Ishikawa (cell line): ENCODE measurements around the gene TBC1D2.

Experiments
- CEBPB ChIP-seq: IDR thresholded peaks from 2 replicates; pipeline ENCODE4 v1.6.1; 2012
- CREB1 ChIP-seq: IDR thresholded peaks from 2 replicates; pipeline ENCODE4 v1.6.1; 2012; ENCODE audit warnings: low read depth
- EGR1 ChIP-seq: IDR thresholded peaks from 2 replicates; pipeline ENCODE4 v1.6.1; 2012
- EP300 ChIP-seq: IDR thresholded peaks from 2 replicates; pipeline ENCODE4 v1.6.1; 2012; ENCODE audit warnings: borderline replicate concordance
- FOXM1 ChIP-seq: IDR thresholded peaks from 2 replicates; pipeline ENCODE4 v1.6.1; 2012; ENCODE audit warnings: low read depth, borderline replicate concordance
- MAX ChIP-seq: IDR thresholded peaks from 2 replicates; pipeline ENCODE4 v1.6.1; 2012
- NFIC ChIP-seq: IDR thresholded peaks from 2 replicates; pipeline ENCODE4 v1.6.1; 2012
- RAD21 ChIP-seq: IDR thresholded peaks from 2 replicates; pipeline ENCODE4 v1.6.1; 2012; ENCODE audit warnings: low read depth
- REST ChIP-seq: IDR thresholded peaks from 2 replicates; pipeline ENCODE4 v1.6.1; 2012; ENCODE audit warnings: low read depth, mild to moderate bottlenecking
- TAF1 ChIP-seq: IDR thresholded peaks from 2 replicates; pipeline ENCODE4 v1.6.1; 2012; ENCODE audit warnings: low read depth, mild to moderate bottlenecking
- TCF12 ChIP-seq: IDR thresholded peaks from 2 replicates; pipeline ENCODE4 v1.6.1; 2012; ENCODE audit warnings: low read depth
- TEAD4 ChIP-seq: IDR thresholded peaks from 2 replicates; pipeline ENCODE4 v1.6.1; 2012
- USF1 ChIP-seq: IDR thresholded peaks from 2 replicates; pipeline ENCODE4 v1.6.1; 2012
- YY1 ChIP-seq: IDR thresholded peaks from 2 replicates; pipeline ENCODE4 v1.6.1; 2012; ENCODE audit warnings: low read depth
- ZBTB7A ChIP-seq: IDR thresholded peaks from 2 replicates; pipeline ENCODE4 v1.6.1; 2012; ENCODE audit warnings: low read depth

Gene TBC1D2

DNA sequence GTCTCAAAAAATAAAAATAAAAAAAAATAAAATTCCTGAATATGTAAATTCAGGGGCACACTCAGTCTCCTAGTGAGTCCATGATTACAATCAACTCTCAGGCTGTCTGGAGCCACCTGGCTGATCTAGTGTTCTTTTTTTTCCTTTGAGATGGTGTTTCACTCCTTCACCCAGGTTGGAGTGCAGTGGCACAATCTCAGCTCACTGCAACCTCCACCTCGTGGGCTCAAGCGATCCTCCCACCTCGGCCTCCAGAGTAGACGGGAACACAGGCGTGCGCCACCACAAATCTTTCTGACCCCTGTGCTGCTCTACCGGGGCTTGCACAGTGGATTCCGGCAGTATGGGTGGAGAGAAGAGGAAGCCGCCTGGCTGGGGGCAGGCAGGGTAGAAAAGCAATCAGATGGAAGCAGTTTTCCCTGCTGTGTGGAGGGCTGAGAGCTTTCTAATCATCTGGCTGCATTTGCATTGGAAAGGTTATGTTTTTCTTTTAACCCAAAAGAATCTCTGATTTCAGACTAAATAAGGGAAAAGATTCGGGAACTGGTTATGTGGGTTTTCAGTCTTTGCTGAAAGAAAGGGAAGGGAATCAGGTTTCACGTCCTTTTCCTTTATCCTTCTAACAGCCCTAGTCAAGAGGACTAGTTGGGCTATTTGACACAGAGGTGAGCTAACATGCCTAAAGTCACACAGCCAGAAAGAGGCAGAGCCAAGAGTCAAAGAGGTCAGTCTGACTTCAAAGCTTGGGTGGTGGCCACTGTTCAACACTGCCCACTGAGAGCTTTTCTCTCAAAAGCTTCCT lies 36.7 kb downstream of the TBC1D2 start:
- peak; percentile 74 for TF ChIP-seq EP300
- peak; percentile 28; the same call in 1 of the 2 replicates for TF ChIP-seq TEAD4
- TF ChIP-seq EGR1 = no peak
- peak; percentile 74 for TF ChIP-seq TCF12
- TF ChIP-seq CREB1 = no peak; the same call in 1 of the 2 replicates
- TF ChIP-seq REST = no peak
- TF ChIP-seq CEBPB = 0 out of 2 replicates have a peak, but pooled peaks have one; percentile 4
- peak; percentile 57; the same call in 1 of the 2 replicates for TF ChIP-seq NFIC
- TF ChIP-seq MAX = peak; percentile 15; the same call in 1 of the 2 replicates
- TF ChIP-seq ZBTB7A = no peak
- no peak for TF ChIP-seq RAD21
- no peak for TF ChIP-seq USF1
- peak; percentile 68; the same call in 1 of the 2 replicates for TF ChIP-seq FOXM1

- TF ChIP-seq MAX (no peak), CEBPB (no peak), TAF1 (no peak), FOXM1 (no peak), EGR1 (no peak), NFIC (no peak), USF1 (no peak), RAD21 (no peak), TCF12 (no peak), REST (no peak), EP300 (no peak), CREB1 (no peak), TEAD4 (no peak)
Measured at GRCh38 chr9:98217255-98217654, 38.2 kb downstream of the TBC1D2 start.

GRCh38 chr9:98216391-98216790 lies 39.1 kb downstream of the TBC1D2 start:
- no peak for TF ChIP-seq FOXM1
- TF ChIP-seq TCF12 = no peak
- no peak for TF ChIP-seq RAD21
- TF ChIP-seq NFIC = no peak
- no peak for TF ChIP-seq TAF1
- no peak for TF ChIP-seq ZBTB7A
- no peak for TF ChIP-seq EP300
- no peak for TF ChIP-seq YY1
- TF ChIP-seq CREB1 = no peak

GRCh38 chr9:98215821-98216220 lies 39.6 kb downstream of the TBC1D2 start:
- TF ChIP-seq EP300 = no peak
- no peak for TF ChIP-seq TCF12
- TF ChIP-seq RAD21 = no peak; the same call in 1 of the 2 replicates
- TF ChIP-seq FOXM1 = no peak
- no peak for TF ChIP-seq EGR1
- TF ChIP-seq NFIC = no peak
- no peak for TF ChIP-seq MAX
- no peak for TF ChIP-seq YY1
- no peak for TF ChIP-seq CREB1
- TF ChIP-seq REST = no peak
- TF ChIP-seq USF1 = no peak
- TF ChIP-seq TAF1 = no peak
- no peak for TF ChIP-seq TEAD4
- TF ChIP-seq CEBPB = no peak
- no peak for TF ChIP-seq ZBTB7A
